ENCODE results near the gene ALKBH3. TPM values are rescaled to one million over a fixed set of nuclear protein-coding genes. Genes with fewer than 3 reads are reported as not detected.

ALKBH3 gene
- total RNA-seq, 1 experiment from 2014 or later = 18.8 TPM

GRCh38 chr11:43832536-43832935, 48.1 kb upstream of the ALKBH3 start:
- no peaks in the 10 kb centered on the region for H4K20me1 ChIP-seq (ENCODE audit: control insufficient read depth, insufficient read depth, insufficient read length)
- no CpG with 5 or more reads among the region's 4 CpGs for WGBS (ENCODE audit: extremely low coverage, insufficient read length, low lambda C conversion rate)
- peaks cover 0 to 8% (median 2%) of the 10 kb centered on the region in 3 experiments; a peak in 4 of 7 replicates for H3K36me3 Mint-ChIP-seq (ENCODE audit: insufficient read depth in 1 of 3, low read depth in 3 of 3)

More at GRCh38 chr11:43832536-43832935, 48.1 kb upstream of the ALKBH3 start:
- Histone ChIP-seq H3K27ac (ENCODE audit: insufficient read length, low read depth, low read length) (no peak overlapping the region), H3K4ac (ENCODE audit: low read depth, low read length) (no peak overlapping the region), H4K8ac (replicated peaks; ENCODE audit: insufficient read length, low read depth, low read length) (no peak overlapping the region), H3K56ac (ENCODE audit: insufficient read length, low read depth, low read length) (no peak overlapping the region), H2BK120ac (ENCODE audit: low read depth, low read length, poor library complexity, severe bottlenecking) (no peak overlapping the region), H3K23me2 (ENCODE audit: insufficient read length, low read depth, low read length, poor library complexity, severe bottlenecking) (no peaks in the 10 kb centered on the region), H3K14ac (ENCODE audit: insufficient read depth, low read length) (no peak overlapping the region), H3K4me2 (ENCODE audit: insufficient read depth, insufficient read length, low read length) (no peak overlapping the region), H2AK5ac (ENCODE audit: insufficient read length, low read length) (no peak overlapping the region), H4K91ac (ENCODE audit: insufficient read length, low read depth, low read length) (no peak overlapping the region), H2BK12ac (ENCODE audit: insufficient read length, low read depth, low read length) (no peak overlapping the region), H3K79me1 (ENCODE audit: insufficient read depth, low read depth, low read length, poor library complexity, severe bottlenecking) (no peaks in the 10 kb centered on the region), H3K27me3 (ENCODE audit: insufficient read depth, low read length) (no peaks in the 10 kb centered on the region), H3K18ac (ENCODE audit: insufficient read length, low read depth, low read length) (no peak overlapping the region), H2BK15ac (ENCODE audit: low read depth, low read length) (no peak overlapping the region), H2BK20ac (ENCODE audit: low read depth, low read length, poor library complexity, severe bottlenecking) (no peak overlapping the region), H2BK5ac (ENCODE audit: insufficient read length, low read length) (no peak overlapping the region), H4K5ac (ENCODE audit: insufficient read length, low read depth, low read length) (no peak overlapping the region), H2AFZ (ENCODE audit: low read length) (no peak overlapping the region), H3K23ac (ENCODE audit: insufficient read length, low read depth, low read length) (no peak overlapping the region), H3K4me1 (ENCODE audit: insufficient read depth, low read length) (no peaks in the 10 kb centered on the region), H3T11ph (ENCODE audit: low read length) (no peak overlapping the region), H3K79me2 (ENCODE audit: insufficient read depth, low read length) (no peaks in the 10 kb centered on the region), H3K9me3 (ENCODE audit: control insufficient read depth, low read depth, low read length) (no peaks in the 10 kb centered on the region), H3K9ac (ENCODE audit: extremely low read depth, insufficient read length, low read length) (no peak overlapping the region)
- Mint-ChIP-seq H3K27ac (no peak overlapping the region), H3K9me3 (no peaks in the 10 kb centered on the region), H3K4me3 (no peak overlapping the region), H3K27me3 (ENCODE audit: low read depth) (no peaks in the 10 kb centered on the region), H3K4me1 (peaks cover 0 to 7% of the 10 kb centered on the region in 2 experiments; a peak in 1 of 4 replicates)
- TF ChIP-seq CTCF (conservative IDR thresholded peaks at IDR 0.05) = no peak
- DNase-seq = no peak

All from H9 (cell line).